Duodenal mucosa (tissue), 2 donors: ENCODE measurements around the gene ADAMTS3.
"Not testable (repeated sequence)": the region's sequence is repeated elsewhere in the genome, so short reads cannot be mapped to it uniquely, and the experiment has no call there.

Experiments used
- H3K27ac ChIP-seq: one replicate; pipeline ENCODE4 v1.7.0; 2013; ENCODE audit warnings: low read depth, low read length
- H3K27me3 ChIP-seq, 2 donors: one replicate each; pipeline ENCODE4 v1.7.0; 2013; ENCODE audit warnings: low read length in 2 of 2, control low read depth in 1 of 2; ENCODE audit not compliant: insufficient read depth in 2 of 2, control insufficient read depth in 1 of 2
- H3K36me3 ChIP-seq, 2 donors: one replicate each; pipeline ENCODE4 v1.7.0; 2013; ENCODE audit warnings: low read length in 2 of 2, control low read depth in 1 of 2; ENCODE audit not compliant: insufficient read depth in 2 of 2, control insufficient read depth in 1 of 2
- H3K4me1 ChIP-seq, 2 donors: one replicate each; pipeline ENCODE4 v1.7.0; 2013; ENCODE audit warnings: low read length in 2 of 2, control low read depth in 1 of 2; ENCODE audit not compliant: insufficient read depth in 2 of 2, control insufficient read depth in 1 of 2
- H3K4me3 ChIP-seq, 2 donors: one replicate each; pipeline ENCODE4 v1.7.0; 2013; ENCODE audit warnings: low read length in 2 of 2, low read depth in 1 of 2
- H3K9ac ChIP-seq, 2 donors: one replicate each; pipeline ENCODE4 v1.7.0; 2013; ENCODE audit warnings: low read length in 2 of 2, low read depth in 1 of 2
- H3K9me3 ChIP-seq, 2 donors: one replicate each; pipeline ENCODE4 v1.7.0; 2013; ENCODE audit warnings: low read length in 2 of 2, control low read depth in 1 of 2; ENCODE audit not compliant: control insufficient read depth in 1 of 2

The ADAMTS3 gene

GRCh38 chr4:72427057-72427456 lies 142.0 kb downstream of the ADAMTS3 start:
- no peak overlapping the region for H3K9ac ChIP-seq
- no peak overlapping the region for H3K4me3 ChIP-seq
- H3K36me3 ChIP-seq = no peaks in the 10 kb centered on the region
- H3K4me1 ChIP-seq = no peaks in the 10 kb centered on the region
- no peak overlapping the region for H3K27ac ChIP-seq
- H3K9me3 ChIP-seq = no peaks in the 10 kb centered on the region
- no peaks in the 10 kb centered on the region for H3K27me3 ChIP-seq

DNA sequence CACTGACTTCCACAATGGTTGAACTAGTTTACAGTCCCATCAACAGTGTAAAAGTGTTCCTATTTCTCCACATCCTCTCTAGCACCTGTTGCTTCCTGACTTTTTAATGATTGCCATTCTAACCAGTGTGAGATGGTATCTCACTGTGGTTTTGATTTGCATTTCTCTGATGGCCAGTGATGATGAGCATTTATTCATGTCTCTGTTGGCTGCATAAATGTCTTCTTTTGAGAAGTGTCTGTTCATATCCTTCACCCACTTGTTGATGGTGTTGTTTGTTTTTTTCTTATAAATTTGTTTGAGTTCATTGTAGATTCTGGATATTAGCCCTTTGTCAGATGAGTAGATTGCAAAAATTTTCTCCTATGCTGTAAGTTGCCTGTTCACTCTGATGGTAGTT lies 143.1 kb downstream of the ADAMTS3 start:
- H3K4me1 ChIP-seq, H3K4me3 ChIP-seq, H3K9me3 ChIP-seq, H3K27me3 ChIP-seq, H3K9ac ChIP-seq, H3K36me3 ChIP-seq, H3K27ac ChIP-seq: not testable (repeated sequence)

DNA sequence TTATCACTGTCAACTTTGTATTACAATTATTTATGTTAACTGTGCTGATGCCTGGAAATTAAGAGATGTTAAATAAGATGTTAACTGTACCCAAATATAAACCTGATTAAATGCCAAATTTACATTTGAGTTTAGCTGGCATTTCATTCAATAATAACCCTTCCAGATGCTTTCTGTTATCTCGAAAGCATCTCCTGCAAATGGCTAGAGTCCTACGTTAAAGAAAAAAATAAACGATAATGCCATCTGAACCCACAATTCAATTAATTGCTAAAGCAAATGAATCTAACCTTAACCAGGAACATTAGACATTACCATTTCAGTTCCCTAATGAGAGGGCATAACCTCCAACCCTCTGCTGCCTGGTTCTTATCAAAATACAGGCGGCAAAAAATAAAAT lies 145.0 kb downstream of the ADAMTS3 start:
- no peak overlapping the region for H3K4me3 ChIP-seq
- H3K9me3 ChIP-seq = no peaks in the 10 kb centered on the region
- no peaks in the 10 kb centered on the region for H3K27me3 ChIP-seq
- no peaks in the 10 kb centered on the region for H3K4me1 ChIP-seq
- H3K27ac ChIP-seq = no peak overlapping the region
- H3K9ac ChIP-seq = no peak overlapping the region
- no peaks in the 10 kb centered on the region for H3K36me3 ChIP-seq

GRCh38 chr4:72422416-72422815 lies 146.6 kb downstream of the ADAMTS3 start:
- no peaks in the 10 kb centered on the region for H3K4me1 ChIP-seq
- no peaks in the 10 kb centered on the region for H3K27me3 ChIP-seq
- no peaks in the 10 kb centered on the region for H3K9me3 ChIP-seq
- H3K36me3 ChIP-seq = no peaks in the 10 kb centered on the region
- no peak overlapping the region for H3K4me3 ChIP-seq
- no peak overlapping the region for H3K27ac ChIP-seq
- no peak overlapping the region for H3K9ac ChIP-seq

DNA sequence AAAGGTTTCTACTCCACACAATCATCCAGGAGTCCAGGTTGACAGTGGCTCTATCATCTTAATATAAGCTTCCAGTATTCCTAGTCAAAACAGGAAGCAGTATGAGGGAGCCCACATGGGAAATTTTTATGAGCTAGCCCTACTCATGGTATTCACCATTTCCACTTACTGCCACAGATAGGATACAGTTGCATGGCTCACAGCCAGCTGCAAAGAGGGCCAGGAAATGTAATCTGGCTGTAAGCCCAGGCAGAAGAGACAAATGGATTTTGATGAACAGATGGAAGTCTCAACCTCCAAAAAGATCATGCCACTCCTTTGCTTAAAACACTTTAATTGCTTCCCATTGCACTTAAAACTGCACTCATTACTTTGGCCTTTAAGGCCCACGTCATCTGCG lies 150.6 kb downstream of the ADAMTS3 start:
- Histone ChIP-seq H3K4me1 (no peaks in the 10 kb centered on the region), H3K9me3 (no peaks in the 10 kb centered on the region), H3K36me3 (no peaks in the 10 kb centered on the region), H3K27me3 (no peaks in the 10 kb centered on the region), H3K4me3 (no peak overlapping the region), H3K27ac (no peak overlapping the region), H3K9ac (no peak overlapping the region)

DNA sequence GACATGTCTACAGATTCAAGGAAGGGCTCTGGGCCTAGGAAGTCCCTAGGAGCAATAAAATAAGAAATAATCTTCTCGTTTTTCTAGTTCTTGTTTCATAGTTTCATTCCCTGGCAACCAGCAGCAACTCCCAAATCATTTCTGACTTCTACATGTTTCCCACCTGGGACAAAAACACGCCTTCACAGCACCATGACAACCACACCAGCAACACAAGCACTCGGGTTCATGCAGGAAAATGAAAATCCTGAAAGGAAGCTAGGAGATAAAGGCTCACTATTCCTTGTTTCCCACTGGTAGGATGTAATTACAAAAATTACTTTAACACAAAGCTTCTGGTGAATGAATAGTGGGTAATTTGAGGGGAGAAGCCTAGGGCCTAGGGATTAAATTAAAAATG lies 158.9 kb downstream of the ADAMTS3 start:
- Histone ChIP-seq H3K9ac (no peak overlapping the region), H3K4me1 (no peaks in the 10 kb centered on the region), H3K36me3 (no peaks in the 10 kb centered on the region), H3K27ac (no peak overlapping the region), H3K9me3 (no peaks in the 10 kb centered on the region), H3K4me3 (no peak overlapping the region), H3K27me3 (no peaks in the 10 kb centered on the region)

DNA sequence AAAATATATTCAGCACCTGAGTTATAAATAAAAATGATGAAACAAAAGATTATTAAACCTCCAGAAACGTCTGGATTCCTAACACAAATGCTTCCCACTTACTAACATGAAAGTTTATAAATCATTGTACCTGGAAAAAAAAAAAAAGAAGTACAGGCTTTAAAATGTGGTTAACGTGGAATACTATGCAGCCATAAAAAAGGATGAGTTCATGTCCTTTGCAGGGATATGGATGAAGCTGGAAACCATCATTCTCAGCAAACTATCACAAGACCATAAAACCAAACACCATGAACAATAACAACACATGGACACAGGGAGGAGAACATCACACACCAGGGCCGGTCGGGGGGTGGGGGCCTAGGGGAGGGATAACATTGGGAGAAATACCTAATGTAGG lies 160.5 kb downstream of the ADAMTS3 start:
- Histone ChIP-seq H3K9ac (no peak overlapping the region), H3K27me3 (no peaks in the 10 kb centered on the region), H3K4me1 (no peaks in the 10 kb centered on the region), H3K9me3 (no peaks in the 10 kb centered on the region), H3K27ac (no peak overlapping the region), H3K36me3 (no peaks in the 10 kb centered on the region), H3K4me3 (no peak overlapping the region)

- Histone ChIP-seq H3K27ac (no peak overlapping the region), H3K36me3 (no peaks in the 10 kb centered on the region), H3K4me1 (no peaks in the 10 kb centered on the region), H3K9me3 (no peaks in the 10 kb centered on the region), H3K27me3 (no peaks in the 10 kb centered on the region), H3K4me3 (no peak overlapping the region), H3K9ac (no peak overlapping the region)
These were observed 163.6 kb downstream of the ADAMTS3 start for GRCh38 chr4:72405417-72405816.

GRCh38 chr4:72397314-72397713 lies 171.7 kb downstream of the ADAMTS3 start:
- no peak overlapping the region for H3K27ac ChIP-seq
- H3K4me1 ChIP-seq = no peaks in the 10 kb centered on the region
- H3K4me3 ChIP-seq = no peak overlapping the region
- no peak overlapping the region for H3K9ac ChIP-seq
- no peaks in the 10 kb centered on the region for H3K36me3 ChIP-seq
- H3K9me3 ChIP-seq = no peaks in the 10 kb centered on the region
- no peaks in the 10 kb centered on the region for H3K27me3 ChIP-seq

DNA sequence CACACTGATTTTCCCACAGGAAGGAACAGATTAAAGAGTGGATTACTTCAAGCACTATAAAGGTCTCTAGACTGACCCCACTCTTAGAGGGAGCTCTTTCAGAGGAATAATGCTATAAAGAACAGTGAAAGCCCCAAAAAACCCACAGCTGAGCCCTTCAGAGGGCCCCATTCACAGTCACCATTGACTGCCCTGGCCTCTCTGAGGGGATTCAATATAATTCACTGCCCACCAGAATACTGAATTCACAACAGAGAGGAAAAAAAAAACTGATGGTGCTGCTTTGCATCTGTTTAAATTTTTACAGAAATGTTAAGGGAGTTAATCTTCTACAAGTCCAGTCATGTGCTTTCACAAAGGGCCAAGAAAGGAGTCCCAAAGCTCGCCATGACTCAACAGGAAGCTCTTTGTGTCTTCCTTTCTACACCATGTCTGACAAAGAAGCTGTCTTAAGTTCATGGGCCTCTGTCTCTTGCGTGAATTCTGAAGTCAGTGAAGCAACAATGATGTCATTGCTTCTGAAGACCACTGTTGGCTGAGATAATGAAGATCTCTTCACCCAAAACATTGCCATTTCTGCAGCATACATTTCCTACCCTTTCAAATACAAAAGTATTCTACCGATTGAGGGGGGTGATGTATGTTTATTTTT lies 174.9 kb downstream of the ADAMTS3 start:
- no peaks in the 10 kb centered on the region for H3K4me1 ChIP-seq
- no peaks in the 10 kb centered on the region for H3K9me3 ChIP-seq
- no peak overlapping the region for H3K9ac ChIP-seq
- H3K27me3 ChIP-seq = no peaks in the 10 kb centered on the region
- H3K27ac ChIP-seq = no peak overlapping the region
- H3K4me3 ChIP-seq = no peak overlapping the region
- H3K36me3 ChIP-seq = no peaks in the 10 kb centered on the region

GRCh38 chr4:72391281-72391680 lies 177.7 kb downstream of the ADAMTS3 start:
- Histone ChIP-seq H3K9me3 (no peaks in the 10 kb centered on the region), H3K4me1 (no peaks in the 10 kb centered on the region), H3K9ac (no peak overlapping the region), H3K27me3 (no peaks in the 10 kb centered on the region), H3K36me3 (no peaks in the 10 kb centered on the region), H3K4me3 (no peak overlapping the region), H3K27ac (no peak overlapping the region)
